ENCODE results near the gene GRM3. TPM values are rescaled to one million over a fixed set of nuclear protein-coding genes. Genes with fewer than 3 reads are reported as not detected.

The GRM3 gene
- total RNA-seq, 2 donors from 2014 or later: not detected

DNA sequence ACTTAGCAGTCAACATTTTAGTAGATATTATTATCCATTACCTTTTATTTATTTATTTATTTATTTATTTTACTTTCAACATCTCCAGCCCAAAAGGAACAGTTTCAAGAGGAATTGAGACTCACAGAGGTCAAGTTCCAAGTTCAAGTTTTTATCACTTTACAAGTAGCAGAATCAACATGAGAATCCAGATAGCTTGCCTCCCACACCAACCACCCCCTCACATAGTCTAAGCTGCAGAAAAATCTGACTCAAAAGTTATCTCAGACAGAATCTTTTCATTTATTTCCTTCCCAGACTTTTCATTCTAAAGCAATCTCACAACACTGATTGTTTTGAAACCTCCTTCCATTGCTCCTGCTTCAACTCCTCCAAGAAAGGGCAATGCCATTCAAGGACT, 129.6 kb downstream of the GRM3 start:
- ATAC-seq (no peak), DNase-seq (no peak)
- intact Hi-C loops (cut with DNase I, micrococcal nuclease): no loop called here

DNA sequence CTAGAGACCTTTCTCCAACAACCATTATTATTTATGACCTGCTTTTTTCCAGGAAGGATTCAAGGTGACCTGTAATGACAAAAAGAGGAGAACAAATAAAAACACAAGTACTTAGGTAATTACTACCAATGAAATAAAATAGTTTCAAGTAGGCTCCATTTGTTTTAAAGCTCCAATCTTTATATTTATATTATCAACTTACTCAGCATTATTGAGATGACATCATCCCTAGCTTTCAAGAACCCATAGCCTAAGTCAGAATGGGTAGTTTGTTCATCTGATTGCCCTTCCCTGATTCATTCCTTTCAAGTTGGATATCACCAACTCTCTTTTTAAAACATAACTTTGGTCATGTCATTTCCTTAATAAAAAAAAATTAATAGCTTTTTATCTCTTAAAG, 131.5 kb downstream of the GRM3 start:
- ATAC-seq (no peak), DNase-seq (no peak)
- intact Hi-C loops (cut with DNase I, micrococcal nuclease): no loop called here

DNA sequence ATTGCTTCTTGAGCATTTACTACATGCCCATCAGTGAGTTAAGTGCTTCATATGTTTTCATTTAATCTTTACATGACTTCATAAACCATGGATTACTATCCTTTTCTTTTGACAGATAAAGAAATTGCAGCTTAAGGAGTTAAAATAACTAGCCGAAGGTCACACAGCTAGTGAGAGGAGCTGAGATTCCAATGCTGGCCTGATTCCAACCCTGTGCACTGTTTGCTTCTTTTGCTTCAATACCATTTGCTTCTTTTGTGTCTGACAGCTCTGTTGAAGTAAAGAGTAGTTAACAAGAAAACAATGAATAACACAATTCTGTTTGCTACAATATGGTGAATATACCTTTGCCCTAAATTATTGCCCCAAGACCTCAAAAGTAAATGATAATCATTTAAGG, 132.4 kb downstream of the GRM3 start:
- intact Hi-C loops (cut with DNase I, micrococcal nuclease): no loop called here
- no peak for DNase-seq
- ATAC-seq: no peak

DNA sequence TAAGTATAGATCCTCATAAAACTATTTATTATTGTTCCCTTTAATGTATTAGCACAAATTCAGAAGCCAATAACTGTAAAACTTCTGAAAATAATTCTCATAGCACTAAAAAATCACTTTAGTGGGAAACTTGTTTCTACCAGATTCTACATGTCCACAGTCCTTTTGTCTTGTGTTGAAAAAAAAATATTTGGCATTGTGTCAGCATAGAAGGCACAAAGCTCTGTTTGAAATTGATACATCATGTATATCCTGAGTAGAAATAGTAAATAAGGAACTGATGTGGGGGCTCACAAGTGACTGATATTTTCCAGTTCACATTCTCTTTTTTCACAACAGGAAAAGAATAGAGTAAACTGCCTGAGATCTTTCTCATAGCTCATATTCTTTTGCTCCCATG, 134.6 kb downstream of the GRM3 start:
- intact Hi-C loops (cut with DNase I, micrococcal nuclease): no loop called here

DNA sequence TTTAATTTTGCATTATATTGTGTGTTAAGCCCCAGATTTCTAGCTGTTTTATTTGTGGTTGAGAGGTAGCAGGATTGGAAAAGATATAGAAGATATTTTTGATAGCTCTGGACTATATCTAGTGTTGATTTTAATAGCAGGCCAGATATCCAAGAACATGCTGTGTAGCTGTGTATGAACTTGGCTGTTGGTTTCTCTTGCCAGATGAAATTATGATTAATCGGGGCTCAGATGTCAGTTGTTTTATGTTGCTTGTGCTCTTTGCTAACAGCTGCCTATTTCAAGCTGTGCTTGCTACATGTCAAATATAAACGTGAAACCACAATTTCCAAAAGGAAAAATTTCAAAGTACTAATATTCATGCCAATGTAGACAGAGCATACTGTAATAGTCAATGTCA, 141.1 kb downstream of the GRM3 start:
- ATAC-seq (no peak), DNase-seq (no peak)
- intact Hi-C loops (cut with DNase I, micrococcal nuclease): no loop called here

More for the DNA sequence above, 134.6 kb downstream of the GRM3 start:
- DNase-seq: no peak
- no peak for ATAC-seq

DNA sequence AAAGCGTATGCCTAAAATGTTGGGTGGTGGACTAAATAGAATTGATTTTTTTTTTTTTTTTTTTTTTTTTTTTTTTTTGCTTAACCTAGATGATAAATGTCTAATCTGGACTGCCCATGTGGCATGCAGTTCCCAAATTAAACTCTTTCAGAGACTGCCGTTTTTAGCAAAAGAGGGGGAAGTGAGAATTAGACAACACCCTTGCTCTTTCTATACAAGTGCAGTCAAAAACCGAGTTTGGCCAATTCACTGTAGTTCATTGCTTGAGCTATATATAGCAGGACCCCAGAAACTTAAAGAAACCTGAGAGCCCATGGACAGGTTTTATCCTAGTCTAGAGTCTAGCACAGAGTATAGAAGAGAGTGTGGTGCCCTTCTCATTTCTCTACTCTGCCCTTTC, 141.9 kb downstream of the GRM3 start:
- DNase-seq: no peak
- intact Hi-C loops (cut with DNase I, micrococcal nuclease): no loop called here
- ATAC-seq: no peak

DNA sequence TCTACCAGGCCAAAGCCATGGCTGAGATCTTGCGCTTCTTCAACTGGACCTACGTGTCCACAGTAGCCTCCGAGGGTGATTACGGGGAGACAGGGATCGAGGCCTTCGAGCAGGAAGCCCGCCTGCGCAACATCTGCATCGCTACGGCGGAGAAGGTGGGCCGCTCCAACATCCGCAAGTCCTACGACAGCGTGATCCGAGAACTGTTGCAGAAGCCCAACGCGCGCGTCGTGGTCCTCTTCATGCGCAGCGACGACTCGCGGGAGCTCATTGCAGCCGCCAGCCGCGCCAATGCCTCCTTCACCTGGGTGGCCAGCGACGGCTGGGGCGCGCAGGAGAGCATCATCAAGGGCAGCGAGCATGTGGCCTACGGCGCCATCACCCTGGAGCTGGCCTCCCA, 142.7 kb downstream of the GRM3 start:
- intact Hi-C loops (cut with DNase I, micrococcal nuclease): no loop called here
- DNase-seq: no peak
- ATAC-seq: no peak

DNA sequence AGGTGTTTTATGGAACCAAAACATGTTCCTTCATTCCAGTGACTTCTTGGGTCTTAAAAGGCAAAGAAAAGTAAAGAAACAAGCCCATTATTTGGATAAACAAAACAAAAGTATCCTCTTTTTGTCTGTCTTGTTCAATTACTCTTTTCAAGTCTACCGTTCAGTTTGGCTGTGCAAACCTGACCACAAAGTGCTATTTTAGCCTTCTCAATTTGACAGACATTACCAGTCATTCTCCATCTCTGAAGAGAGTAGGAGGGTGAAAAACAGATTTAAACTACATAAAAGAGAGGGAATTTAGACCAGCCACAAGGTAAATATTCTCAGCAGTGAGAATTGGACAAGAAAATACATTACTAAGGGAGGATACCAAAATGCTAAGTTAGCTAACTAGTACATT, 145.2 kb downstream of the GRM3 start:
- DNase-seq: no peak
- no peak for ATAC-seq
- intact Hi-C loops (cut with DNase I, micrococcal nuclease): no loop called here

DNA sequence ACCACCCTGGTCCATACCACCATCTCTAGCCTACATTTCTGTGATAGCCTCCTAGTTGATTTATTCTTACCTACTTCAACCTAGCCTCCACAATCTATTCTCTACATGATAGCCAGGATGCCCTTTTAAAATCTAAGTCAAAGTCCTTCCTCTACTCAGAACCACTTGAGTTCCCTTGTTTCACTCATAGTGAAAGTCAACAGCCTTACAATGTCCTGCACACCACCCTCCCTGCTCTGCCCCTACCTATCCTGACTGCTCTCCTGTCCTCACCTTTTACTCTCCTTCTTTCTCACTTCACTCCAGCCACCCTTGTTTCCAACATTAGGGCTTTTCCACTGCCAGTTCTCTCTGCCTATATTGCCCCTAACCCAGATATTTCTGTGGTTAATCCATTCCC, 146.7 kb downstream of the GRM3 start:
- intact Hi-C loops (cut with DNase I, micrococcal nuclease): no loop called here
- no peak for DNase-seq
- no peak for ATAC-seq

DNA sequence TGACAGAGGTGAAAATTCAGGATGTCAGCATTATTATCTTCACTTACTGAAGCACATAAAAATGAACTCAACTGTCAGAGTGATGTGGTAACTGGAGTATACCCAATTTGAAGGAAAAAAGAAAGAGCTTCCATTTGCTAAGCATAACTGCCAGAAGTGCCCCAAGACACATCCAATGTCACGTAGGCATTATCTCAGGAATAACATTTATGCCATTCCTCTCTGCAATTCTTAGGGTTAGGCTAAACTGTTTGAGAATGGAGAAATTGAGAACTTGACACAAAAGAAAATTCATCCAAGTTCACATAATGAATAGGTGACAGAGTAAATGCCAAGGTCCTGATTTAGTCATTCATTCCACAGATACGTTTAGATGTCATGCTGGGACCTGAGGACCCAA, 148.6 kb downstream of the GRM3 start:
- ATAC-seq (no peak), DNase-seq (no peak)
- intact Hi-C loops (cut with DNase I, micrococcal nuclease): no loop called here

DNA sequence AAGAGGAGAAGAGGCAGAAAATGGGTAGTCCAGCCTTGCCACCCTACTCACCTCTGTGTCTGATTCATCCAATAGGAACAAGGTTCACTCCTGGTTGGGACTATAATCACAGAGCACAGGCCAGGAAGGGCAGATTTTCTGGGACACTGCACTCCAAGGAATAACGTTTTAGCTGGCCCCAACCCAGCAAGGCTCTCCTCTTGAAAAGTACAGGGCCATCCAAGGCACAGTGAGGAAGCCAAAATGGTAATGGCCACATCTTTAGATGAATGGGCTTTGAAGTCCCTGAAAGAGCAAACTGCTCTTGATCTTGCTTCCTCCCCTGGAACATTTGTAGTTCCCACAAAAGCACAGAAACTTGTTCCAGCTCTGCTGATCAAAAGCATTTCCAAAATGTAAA, 149.4 kb downstream of the GRM3 start:
- intact Hi-C loops (cut with DNase I, micrococcal nuclease): no loop called here
- ATAC-seq (no peak), DNase-seq (no peak)

DNA sequence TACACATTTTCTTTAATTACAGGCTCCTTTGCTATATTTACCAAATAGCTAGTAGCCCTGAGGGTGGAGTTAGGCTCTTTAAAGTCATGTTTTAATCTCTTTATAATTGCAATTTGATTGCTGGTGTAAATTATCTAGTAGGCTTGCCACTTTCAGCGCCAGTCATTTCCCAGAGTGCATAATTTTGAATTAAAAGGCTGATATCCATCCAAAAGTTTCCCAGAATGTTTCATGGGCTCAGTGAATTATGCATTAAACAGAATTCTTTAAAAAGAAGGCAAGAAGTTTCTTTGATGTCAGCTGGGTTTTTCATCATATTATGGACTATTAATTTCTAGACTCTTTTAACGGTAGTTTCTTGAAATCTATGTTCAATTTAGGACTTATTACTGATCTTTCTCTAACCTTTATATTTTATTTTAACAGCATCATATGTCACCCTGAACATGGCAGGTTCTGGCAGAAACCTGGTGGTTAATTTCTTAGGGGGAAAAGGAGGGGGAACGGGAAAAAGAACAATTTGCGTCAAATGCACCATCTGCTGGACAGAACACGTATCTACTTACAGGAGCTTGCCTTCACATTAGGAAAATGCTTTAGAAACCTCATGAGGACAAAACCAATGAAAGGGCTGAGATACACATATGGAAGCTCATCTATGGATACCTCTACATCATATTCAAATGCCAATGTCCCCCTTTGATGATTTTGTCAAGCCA, 171.1 kb downstream of the GRM3 start:
- DNase-seq: no peak
- ATAC-seq: no peak
- intact Hi-C loops (cut with DNase I, micrococcal nuclease): no loop called here

DNA sequence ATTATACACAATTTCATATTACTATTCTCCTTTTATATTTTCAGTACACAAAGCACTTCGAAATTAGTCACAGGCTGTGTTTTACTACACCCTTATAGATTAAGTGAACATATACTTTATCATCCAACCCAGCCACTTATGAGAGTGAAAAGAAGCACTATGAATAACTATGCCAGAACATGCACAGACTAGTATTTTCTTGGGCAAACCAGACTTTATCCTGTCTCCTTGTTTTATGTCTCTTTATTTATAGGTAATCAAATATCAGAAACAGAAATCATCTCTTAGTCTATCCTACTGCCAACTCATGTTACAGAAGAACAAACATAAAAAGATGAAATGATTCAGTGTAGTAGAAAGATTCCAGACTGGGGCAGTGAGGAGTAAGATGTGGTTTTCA, 171.8 kb downstream of the GRM3 start:
- no peak for ATAC-seq
- no peak for DNase-seq
- intact Hi-C loops (cut with DNase I, micrococcal nuclease): no loop called here

DNA sequence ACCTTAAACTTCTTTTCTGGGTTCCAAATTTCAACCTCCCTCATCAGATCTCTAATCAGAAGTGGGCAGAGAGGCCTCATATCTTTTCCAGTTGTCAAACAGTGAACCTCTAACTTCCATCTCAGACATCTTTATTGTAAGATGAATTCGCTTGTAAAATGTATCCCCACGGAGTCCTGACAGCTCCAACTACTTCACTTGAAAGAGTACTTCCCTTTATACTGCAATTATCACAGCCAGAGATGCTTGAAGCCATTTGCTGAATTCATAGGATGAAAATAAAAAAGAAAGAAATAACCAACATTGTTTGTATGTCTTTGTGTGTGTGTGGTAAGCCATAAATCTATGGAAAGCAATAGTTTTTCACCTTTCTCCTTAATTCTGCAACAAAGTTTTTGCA, 175.2 kb downstream of the GRM3 start:
- intact Hi-C loops (cut with DNase I, micrococcal nuclease): no loop called here
- ATAC-seq: no peak
- no peak for DNase-seq

DNA sequence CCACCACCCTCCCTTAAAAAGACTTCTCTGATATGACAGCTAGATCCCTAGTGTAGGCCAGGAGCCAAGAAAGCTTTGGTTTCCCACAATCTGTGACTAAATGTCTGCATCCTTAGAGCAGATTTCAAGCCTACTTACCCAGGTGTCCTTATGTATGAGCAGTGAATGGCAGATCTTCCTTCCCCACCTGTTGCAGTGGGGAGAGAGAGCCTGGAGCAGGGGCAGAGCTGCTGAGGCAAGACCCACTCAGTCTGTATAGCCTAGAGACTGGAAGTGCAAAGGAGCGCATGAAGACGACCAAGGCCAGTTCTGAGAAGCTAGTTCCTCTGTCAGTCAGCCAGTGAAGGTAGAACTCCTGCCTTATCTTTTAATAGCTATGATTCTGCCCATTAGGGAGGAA, 180.1 kb downstream of the GRM3 start:
- no peak for ATAC-seq
- intact Hi-C loops (cut with DNase I, micrococcal nuclease): no loop called here
- DNase-seq: no peak

DNA sequence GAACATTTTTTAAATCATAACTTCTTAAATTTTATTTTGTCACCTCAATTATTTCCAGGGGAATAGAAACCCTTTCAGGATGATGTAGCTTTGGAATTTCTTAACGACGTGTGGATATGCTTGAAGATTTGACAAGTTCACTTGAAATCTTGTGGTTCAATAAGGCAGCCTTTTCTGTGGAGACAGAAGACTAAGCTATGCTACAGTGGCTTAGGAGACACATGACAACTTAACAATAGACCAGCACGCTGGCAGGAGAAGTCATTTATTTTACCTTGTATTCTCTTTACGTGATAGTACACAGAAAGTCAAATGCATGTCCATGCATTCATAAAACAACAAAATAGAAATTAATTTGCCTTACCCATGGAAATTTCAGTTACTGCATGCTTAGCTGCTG, 181.6 kb downstream of the GRM3 start:
- intact Hi-C loops (cut with DNase I, micrococcal nuclease): no loop called here

DNA sequence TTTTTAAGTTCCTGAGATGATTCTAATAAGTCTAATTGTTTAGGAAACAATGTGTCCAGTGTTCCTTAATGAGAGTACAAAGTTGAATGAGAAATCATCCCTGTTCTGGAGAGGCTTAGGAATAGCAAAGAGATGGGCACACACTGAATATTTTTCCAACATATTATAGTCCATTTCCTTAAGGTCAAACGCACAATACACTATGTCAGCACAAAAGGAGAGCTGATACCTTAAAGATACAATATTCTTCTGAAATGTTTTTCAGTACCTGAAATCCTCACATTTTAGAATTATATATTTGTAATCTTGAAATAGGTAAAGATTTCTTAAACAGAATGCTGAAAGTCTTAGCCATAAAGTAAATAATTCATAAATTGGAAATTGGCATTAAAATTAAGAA, 183.2 kb downstream of the GRM3 start:
- intact Hi-C loops (cut with DNase I, micrococcal nuclease): no loop called here
- DNase-seq: no peak

More for the DNA sequence above, 181.6 kb downstream of the GRM3 start:
- ATAC-seq: no peak
- DNase-seq: no peak

DNA sequence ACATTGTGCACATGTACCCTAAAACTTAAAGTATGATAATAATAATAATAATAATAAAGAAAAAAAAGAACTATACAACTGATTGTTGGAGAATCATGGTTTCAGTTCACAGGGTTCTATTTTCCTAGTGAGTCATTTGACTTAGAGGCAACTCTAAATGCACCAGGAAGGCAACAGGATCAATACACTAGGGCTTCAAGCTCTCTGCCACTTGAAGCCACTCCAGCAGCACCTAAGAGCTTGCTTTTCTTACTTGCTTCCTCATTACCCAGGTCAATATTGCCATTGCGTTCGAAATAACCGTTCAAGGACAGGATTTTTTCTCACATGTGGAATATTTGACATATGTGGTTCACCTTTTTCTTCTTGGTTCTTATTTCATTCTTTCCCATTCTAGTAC, 189.7 kb downstream of the GRM3 start:
- DNase-seq (no peak), ATAC-seq (peak; percentile 98)
- intact Hi-C loops (cut with DNase I, micrococcal nuclease): no loop called here

More for the DNA sequence above, 183.2 kb downstream of the GRM3 start:
- ATAC-seq: no peak

DNA sequence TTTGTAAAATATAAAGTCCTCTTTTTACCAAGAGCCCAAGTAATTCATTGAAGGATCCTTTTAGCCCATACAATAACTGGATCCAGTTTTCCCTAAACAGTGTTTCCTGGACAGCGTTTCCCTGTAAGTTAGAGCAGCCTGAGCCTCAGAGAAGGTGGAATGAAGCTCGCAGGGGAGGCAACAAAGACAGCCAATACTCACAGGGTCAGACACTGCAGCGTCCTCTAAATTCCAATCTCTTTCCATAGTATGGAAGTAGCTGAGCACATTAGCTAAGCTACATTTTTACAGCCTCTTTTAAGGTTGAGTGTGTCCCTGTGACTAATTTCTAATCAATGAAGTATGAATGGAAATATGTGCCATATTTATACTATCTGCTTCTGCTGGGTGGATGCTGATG, 193.5 kb downstream of the GRM3 start:
- intact Hi-C loops (cut with DNase I, micrococcal nuclease): no loop called here
- no peak for DNase-seq
- no peak for ATAC-seq

DNA sequence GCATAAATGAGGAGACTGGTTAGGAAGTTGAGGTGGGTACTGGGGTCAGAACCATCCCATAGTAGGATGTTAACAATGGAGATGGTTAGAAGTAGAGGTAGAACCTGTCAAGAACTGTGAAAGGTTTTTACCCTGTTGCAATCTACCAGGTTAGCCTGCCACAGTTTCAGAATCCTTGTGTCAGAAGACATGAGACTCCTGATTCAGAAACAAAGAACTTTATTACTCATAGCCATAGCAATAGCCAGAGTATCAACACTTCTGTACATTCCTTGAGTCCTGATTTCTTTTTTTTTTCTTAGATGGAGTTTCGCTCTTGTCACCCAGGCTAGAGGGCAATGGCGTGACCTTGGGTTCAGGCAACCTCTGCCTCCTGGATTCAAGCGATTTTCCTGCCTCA, 200.9 kb downstream of the GRM3 start:
- no peak for ATAC-seq
- no peak for DNase-seq
- intact Hi-C loops (cut with DNase I, micrococcal nuclease): no loop called here

DNA sequence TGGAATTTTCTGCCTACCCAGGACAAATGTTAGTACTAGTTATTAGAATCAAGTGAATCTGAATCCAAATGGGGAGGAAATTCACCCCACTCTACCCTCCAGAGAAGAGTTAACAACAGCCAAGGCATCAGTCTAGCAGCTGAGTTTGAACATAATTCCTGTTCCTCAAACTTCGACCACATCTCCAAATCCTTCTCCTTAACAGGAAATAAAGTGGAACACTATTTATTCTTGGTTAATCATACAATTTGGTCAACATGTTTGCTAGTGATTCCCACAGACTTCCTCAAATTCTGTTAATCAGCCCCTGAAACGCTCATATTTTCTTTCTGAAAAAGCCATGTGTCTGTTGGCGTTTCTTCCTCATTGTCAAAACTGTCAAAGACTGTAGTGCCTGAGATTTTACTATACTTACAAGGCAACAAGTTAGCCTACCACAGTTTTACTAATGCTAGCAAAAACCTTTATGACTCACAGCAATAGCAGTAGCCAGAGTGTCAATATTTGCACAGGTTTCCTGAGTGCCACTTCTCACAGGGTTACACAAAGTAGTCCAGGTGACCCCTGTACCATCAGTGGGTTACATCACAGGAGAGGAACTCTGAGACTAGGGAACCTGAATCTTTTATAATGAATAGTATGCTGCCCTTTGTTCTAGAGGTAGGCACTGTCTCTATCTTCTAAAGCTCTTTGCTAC, 202.9 kb downstream of the GRM3 start:
- ATAC-seq (peak; percentile 94), DNase-seq (peak; percentile 15 to 71)

More for the DNA sequence above, 202.9 kb downstream of the GRM3 start:
- intact Hi-C loops (cut with DNase I, micrococcal nuclease): no loop called here

All from left colon (tissue), 2 donors.